A673 (cell line): Measurements from ENCODE around the gene SHE. TPM values are rescaled to one million over a fixed set of nuclear protein-coding genes. Genes with fewer than 3 reads are reported as not detected.

ENCODE experiments used
- BruUV-seq: library from RNA; stranded (reverse); fragments of 400-500 nt; replicated peaks from 2 replicates; lab custom pipeline; 2021; lab: Mats Ljungman, UMichigan
- CTCF ChIA-PET: fragments of 300-600 bp; sonication (Branson Sonifier 250); formaldehyde crosslinking; loops from one replicate; lab custom pipeline; 2022; ENCODE audit warnings: antibody characterized with exemption; lab: Charles Lee
- POLR2A ChIA-PET: fragments of 300-600 bp; sonication (Branson Sonifier 250); formaldehyde crosslinking; loops from one replicate; lab custom pipeline; 2022; ENCODE audit warnings: antibody characterized with exemption; ENCODE audit not compliant: low non-redundant PET; lab: Charles Lee
- DNase-seq: peaks from one replicate; pipeline ENCODE4 v3.0.0-alpha.2; 2015; ENCODE audit warnings: low spot score
- H3K27ac ChIP-seq: fragments of 200-600 bp; sonication (generic); 2 replicates; pipeline ENCODE4 v1.5.1; 2016; ENCODE audit warnings: mixed run types, low read depth, mild to moderate bottlenecking, mixed read lengths, antibody characterized with exemption, low read length; ENCODE audit not compliant: poor library complexity, severe bottlenecking
- H3K27me3 ChIP-seq: fragments of 200-600 bp; sonication (generic); replicated peaks from 2 replicates; pipeline ENCODE4 v1.6.1; 2017; ENCODE audit warnings: mixed run types, low read depth, mild to moderate bottlenecking, mixed read lengths, antibody characterized with exemption, low read length; ENCODE audit not compliant: insufficient read depth, poor library complexity
- H3K36me3 ChIP-seq: fragments of 200-600 bp; sonication (generic); 2 replicates; pipeline ENCODE4 v1.6.1; 2016; ENCODE audit warnings: mixed run types, mild to moderate bottlenecking, mixed read lengths, antibody characterized with exemption, low read length; ENCODE audit not compliant: insufficient read depth, poor library complexity, severe bottlenecking
- H3K4me1 ChIP-seq: fragments of 200-600 bp; sonication (generic); 2 replicates; pipeline ENCODE4 v1.6.1; 2017; ENCODE audit warnings: mixed run types, mild to moderate bottlenecking, mixed read lengths, antibody characterized with exemption, low read length; ENCODE audit not compliant: insufficient read depth, poor library complexity, severe bottlenecking
- H3K4me3 ChIP-seq: fragments of 200-600 bp; sonication (generic); 2 replicates; pipeline ENCODE4 v1.5.1; 2016; ENCODE audit warnings: low read depth, mixed run types, mild to moderate bottlenecking, mixed read lengths, low read length; ENCODE audit not compliant: poor library complexity, severe bottlenecking
- H3K9me3 ChIP-seq: fragments of 200-600 bp; sonication (generic); 2 replicates; pipeline ENCODE4 v1.6.1; 2016; ENCODE audit warnings: mixed run types, low read depth, mild to moderate bottlenecking, mixed read lengths, antibody characterized with exemption, low read length; ENCODE audit not compliant: poor library complexity, severe bottlenecking
- EZH2 ChIP-seq: fragments of 200-600 bp; sonication (generic); IDR thresholded peaks from 2 replicates; pipeline ENCODE4 v1.6.1; 2017; ENCODE audit warnings: borderline replicate concordance, low read depth, mild to moderate bottlenecking, mixed read lengths, antibody characterized with exemption, low read length; ENCODE audit not compliant: poor library complexity, severe bottlenecking
- intact Hi-C: fragments of 100-400 bp; cut with micrococcal nuclease; formaldehyde crosslinking; loops from one replicate; pipeline ENCODE4 v1.10.0; 2022; ENCODE audit not compliant: unreplicated experiment
- total RNA-seq: library from RNA; stranded (reverse); gene quantifications from 2 replicates; pipeline ENCODE4 v1.2.3, GENCODE V29; 2021
- TF ChIP-seq, protein P1 (sequence below): fragments of 300-800, 200-600 bp; sonication (generic); conservative IDR thresholded peaks from 2 replicates; pipeline ENCODE4 v1.5.1; 2017; ENCODE audit warnings: low read depth, mild to moderate bottlenecking, antibody characterized with exemption, low read length, moderate library complexity, mixed read lengths

Gene SHE
- total RNA-seq, 1 experiment from 2014 or later, result 0.04 TPM

DNA sequence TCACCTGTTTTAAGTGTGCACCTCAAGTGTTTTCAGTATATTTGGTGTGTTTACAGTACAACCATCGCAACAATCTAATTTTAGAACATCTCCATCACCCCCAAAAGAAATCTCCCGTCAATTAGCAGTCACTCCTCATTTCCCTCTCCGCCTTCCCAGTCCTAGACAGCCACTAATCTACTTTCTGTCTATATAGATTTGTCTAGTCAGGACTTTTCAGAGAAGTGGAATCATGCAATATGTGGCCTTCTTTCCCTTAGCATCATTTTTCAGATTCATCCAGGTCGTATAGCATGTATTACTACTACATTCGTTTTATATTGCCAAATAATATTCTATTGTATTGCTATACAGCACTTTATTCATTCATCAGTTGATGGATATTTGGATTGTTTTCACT is 1.7 kb upstream of the SHE start:
- TF ChIP-seq, protein P1, sequence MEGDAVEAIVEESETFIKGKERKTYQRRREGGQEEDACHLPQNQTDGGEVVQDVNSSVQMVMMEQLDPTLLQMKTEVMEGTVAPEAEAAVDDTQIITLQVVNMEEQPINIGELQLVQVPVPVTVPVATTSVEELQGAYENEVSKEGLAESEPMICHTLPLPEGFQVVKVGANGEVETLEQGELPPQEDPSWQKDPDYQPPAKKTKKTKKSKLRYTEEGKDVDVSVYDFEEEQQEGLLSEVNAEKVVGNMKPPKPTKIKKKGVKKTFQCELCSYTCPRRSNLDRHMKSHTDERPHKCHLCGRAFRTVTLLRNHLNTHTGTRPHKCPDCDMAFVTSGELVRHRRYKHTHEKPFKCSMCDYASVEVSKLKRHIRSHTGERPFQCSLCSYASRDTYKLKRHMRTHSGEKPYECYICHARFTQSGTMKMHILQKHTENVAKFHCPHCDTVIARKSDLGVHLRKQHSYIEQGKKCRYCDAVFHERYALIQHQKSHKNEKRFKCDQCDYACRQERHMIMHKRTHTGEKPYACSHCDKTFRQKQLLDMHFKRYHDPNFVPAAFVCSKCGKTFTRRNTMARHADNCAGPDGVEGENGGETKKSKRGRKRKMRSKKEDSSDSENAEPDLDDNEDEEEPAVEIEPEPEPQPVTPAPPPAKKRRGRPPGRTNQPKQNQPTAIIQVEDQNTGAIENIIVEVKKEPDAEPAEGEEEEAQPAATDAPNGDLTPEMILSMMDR, result no peak
- no peak for TF ChIP-seq EZH2
- Histone ChIP-seq H3K4me1 (peaks cover 6% of the 10 kb centered on the region), H3K36me3 (no peaks in the 10 kb centered on the region), H3K27me3 (peaks cover 92% of the 10 kb centered on the region), H3K9me3 (no peaks in the 10 kb centered on the region), H3K27ac (no peak overlapping the region), H3K4me3 (no peak overlapping the region)
- DNase-seq, result no peak
- ChIA-PET CTCF (no interaction called here), POLR2A (no interaction called here)
- intact Hi-C loops, result no loop called here
- BruUV-seq, result no TSS peak

DNA sequence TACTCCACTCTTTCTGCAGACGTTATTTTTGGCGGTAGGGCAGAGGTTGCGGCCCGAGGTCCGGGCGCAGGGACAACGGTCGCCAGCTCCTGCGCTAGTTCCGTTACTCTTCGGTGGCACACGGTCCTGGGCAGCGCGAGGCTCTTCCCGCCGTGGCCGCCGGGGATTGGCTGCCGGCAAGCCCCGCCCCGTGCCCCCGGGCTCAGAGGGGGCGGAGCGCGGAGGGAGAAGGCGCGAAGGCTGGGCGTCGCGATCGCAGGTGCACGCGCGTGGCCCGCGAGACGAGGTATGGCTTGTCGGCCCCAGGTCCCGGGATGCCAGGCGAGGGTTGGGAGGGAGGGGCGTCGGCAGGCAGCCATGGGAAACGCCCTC is 518 bp upstream of the SHE start:
- TF ChIP-seq, protein P1, result no peak
- TF ChIP-seq EZH2, result no peak
- ChIA-PET CTCF (no interaction called here), POLR2A (no interaction called here)
- Histone ChIP-seq H3K27ac (no peak overlapping the region), H3K9me3 (no peaks in the 10 kb centered on the region), H3K27me3 (peaks cover 88% of the 10 kb centered on the region), H3K4me3 (no peak overlapping the region), H3K4me1 (peaks cover 6% of the 10 kb centered on the region), H3K36me3 (no peaks in the 10 kb centered on the region)
- no TSS peak for BruUV-seq
- DNase-seq, result no peak
- intact Hi-C loops, result no loop called here

DNA sequence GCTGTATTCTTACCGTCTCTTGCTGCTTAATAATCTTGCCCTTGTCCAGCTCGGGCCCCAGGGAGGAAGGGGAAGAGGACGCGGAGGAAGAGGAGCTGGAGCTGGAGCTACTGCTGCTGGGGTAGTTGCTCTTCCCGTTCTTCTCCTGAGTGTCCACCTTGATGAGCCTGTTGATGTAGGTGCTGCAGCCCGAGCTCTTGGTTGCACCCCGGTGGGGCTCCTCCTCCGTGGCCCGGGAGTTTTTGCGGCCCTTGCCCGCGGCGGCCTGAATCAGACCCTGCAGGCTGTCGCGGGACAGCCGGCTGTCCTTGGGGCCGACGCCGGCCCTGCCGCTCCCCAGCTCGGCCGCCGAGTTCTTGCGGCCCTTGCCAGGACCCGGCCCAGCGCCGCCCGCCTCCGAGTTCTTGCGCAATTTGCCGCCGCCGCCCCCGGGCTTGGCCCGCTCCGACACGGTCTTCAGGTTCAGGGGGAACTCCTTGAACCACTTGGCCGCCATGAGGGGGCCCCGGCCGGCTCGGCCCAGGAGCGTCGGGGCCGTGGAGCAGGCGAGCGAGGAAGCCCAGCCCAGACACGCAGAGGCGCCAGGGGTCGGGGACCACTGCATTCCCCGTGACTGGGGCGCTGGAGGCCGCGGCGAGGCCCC is 668 bp downstream of the SHE start:
- peak overlapping the region; percentile 16 for H3K4me3 ChIP-seq
- BruUV-seq, result no TSS peak
- ChIA-PET CTCF (no interaction called here), POLR2A (no interaction called here)
- intact Hi-C loops, result no loop called here
- H3K27me3 ChIP-seq, result peaks cover 87% of the 10 kb centered on the region
- H3K4me1 ChIP-seq, result peaks cover 6% of the 10 kb centered on the region
- TF ChIP-seq, protein P1, result no peak
- peak; percentile 98 for TF ChIP-seq EZH2
- H3K9me3 ChIP-seq, result no peaks in the 10 kb centered on the region
- no peak overlapping the region for H3K27ac ChIP-seq
- H3K36me3 ChIP-seq, result no peaks in the 10 kb centered on the region
- DNase-seq, result no peak
